VCaP (cell line): ENCODE data around the gene APEH.

Source experiments
- H3K27ac ChIP-seq: fragments of 450-650 bp; 2 replicates; pipeline ENCODE4 v1.5.1; 2017
- TF ChIP-seq, protein P1 (sequence below): fragments of 450-650 bp; conservative IDR thresholded peaks from 2 replicates; pipeline ENCODE4 v1.5.1; 2017; ENCODE audit warnings: mild to moderate bottlenecking, moderate library complexity

APEH gene

DNA sequence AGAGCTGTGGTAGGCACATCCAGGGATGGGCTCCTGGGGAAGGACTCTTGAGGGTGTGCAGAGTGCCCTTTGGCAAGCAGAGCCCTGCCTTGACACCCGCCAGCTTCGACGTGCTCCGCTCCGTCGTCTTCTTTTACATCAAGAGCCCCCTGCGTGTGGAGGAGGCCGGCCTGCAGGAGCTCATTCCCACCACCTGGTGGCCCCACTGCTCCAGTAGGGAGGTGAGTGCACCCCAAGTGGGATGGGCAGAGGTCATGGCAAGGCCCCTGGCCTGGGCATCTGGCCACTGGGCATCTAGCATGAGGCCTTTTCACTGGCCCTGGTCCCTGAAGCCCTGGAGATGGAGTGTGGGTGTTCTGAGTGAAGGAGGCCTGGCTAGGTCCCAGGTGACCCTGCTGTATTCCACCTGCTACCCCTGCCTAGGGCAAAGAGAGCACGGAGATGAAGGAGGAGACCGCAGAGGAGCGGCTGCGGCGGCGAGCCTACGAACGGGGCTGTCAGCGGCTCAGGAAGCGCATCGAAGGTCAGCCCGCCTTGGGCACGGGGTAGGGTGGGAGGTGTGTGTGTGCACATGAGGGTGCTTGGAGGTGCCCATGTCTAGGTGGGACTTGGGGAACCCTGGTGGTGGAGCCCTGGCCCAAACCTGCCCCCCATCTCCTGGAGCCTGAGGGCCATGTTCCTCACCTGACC lies 27.4 kb downstream of the APEH start:
- TF ChIP-seq, protein P1, sequence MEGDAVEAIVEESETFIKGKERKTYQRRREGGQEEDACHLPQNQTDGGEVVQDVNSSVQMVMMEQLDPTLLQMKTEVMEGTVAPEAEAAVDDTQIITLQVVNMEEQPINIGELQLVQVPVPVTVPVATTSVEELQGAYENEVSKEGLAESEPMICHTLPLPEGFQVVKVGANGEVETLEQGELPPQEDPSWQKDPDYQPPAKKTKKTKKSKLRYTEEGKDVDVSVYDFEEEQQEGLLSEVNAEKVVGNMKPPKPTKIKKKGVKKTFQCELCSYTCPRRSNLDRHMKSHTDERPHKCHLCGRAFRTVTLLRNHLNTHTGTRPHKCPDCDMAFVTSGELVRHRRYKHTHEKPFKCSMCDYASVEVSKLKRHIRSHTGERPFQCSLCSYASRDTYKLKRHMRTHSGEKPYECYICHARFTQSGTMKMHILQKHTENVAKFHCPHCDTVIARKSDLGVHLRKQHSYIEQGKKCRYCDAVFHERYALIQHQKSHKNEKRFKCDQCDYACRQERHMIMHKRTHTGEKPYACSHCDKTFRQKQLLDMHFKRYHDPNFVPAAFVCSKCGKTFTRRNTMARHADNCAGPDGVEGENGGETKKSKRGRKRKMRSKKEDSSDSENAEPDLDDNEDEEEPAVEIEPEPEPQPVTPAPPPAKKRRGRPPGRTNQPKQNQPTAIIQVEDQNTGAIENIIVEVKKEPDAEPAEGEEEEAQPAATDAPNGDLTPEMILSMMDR, result peak; percentile 55
- H3K27ac ChIP-seq, result no peak overlapping the region

DNA sequence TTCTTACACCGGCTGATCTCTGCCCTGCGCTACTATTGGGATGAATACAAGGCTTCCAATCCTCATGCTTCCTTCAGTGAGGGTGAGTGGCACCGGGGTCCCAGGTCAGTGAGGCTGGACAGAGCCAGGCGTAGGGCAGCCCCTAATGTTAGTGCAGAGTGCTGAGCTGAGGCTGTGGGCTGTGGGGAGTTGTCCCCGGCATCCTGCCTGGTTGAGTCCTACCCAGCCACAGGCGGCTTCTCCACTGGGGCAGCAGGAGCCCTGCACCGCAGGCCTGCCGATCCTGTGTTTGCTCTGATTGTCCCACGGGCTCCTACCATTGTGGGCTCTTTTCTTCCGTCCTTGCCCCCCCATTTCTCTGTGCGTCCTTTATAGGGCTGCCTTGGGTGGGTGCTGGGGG lies 28.5 kb downstream of the APEH start:
- TF ChIP-seq, protein P1, result no peak

DNA sequence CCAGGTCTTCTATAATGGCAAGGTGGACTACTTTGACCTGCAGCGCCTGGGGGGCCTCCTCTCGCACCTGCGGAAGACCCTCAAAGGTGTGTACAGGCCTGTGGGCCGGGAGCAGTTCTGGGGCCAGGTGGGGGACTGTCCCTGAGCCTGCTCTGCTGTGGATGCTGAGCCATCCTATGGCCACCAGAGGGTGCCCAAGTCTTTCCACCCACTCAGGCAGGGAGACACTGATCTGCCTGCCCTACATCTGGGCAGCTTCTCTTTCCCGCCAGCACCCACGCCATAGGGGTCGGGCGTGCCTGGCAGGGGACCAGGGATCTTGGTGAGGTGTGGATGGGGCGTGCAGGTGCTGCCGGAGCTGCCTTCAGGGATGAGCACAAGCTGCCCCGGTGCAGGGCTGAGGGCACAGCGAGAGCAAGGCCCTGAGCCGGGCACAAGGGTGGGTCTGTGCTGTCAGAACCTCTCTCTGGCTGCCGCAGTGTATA lies 29.3 kb downstream of the APEH start:
- H3K27ac ChIP-seq, result peak overlapping the region; percentile 25; the same call in 1 of the 2 replicates
- TF ChIP-seq, protein P1, result peak; percentile 97

More for the DNA sequence above, 28.5 kb downstream of the APEH start:
- no peak overlapping the region for H3K27ac ChIP-seq

DNA sequence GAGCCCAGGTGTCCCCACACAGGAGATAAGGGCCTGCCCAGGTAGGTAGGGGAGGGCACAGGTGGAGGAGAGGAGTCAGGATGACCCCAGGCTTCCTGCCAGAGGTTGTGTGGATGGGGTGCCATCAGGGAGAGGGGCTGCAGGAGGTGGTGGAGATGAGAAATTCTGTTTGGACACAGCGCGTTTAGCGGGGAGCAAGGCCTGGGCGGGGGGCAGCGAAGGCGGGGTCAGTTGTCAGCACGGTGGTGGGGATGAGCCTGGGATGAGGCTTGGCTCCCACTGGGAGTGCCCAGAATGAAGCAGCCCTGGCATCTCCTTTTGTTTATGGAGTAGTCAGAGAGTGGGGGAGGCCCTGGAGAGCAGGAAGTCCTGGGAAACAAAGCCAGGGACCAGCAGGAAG lies 29.8 kb downstream of the APEH start:
- TF ChIP-seq, protein P1, result no peak
- H3K27ac ChIP-seq, result peak overlapping the region; percentile 25; the same call in 1 of the 2 replicates

DNA sequence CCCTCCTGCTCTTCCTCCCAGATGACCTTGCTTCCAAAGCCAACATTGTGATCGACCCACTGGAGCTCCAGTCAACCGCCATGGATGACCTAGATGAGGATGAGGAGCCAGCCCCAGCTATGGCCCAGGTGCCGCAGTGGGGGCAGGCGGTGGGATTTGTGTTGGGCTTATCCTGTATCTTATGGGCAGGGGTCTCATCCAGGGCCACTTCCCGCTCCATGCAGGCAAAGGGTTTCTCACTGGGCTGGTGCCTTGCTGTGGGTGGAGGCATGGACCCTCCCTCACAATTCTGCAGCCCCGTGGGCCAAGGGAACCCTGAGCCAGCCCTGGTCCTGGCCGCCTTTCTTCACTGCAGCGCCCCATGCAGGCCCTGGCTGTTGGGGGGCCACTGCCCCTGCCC lies 30.5 kb downstream of the APEH start:
- no peak overlapping the region for H3K27ac ChIP-seq

DNA sequence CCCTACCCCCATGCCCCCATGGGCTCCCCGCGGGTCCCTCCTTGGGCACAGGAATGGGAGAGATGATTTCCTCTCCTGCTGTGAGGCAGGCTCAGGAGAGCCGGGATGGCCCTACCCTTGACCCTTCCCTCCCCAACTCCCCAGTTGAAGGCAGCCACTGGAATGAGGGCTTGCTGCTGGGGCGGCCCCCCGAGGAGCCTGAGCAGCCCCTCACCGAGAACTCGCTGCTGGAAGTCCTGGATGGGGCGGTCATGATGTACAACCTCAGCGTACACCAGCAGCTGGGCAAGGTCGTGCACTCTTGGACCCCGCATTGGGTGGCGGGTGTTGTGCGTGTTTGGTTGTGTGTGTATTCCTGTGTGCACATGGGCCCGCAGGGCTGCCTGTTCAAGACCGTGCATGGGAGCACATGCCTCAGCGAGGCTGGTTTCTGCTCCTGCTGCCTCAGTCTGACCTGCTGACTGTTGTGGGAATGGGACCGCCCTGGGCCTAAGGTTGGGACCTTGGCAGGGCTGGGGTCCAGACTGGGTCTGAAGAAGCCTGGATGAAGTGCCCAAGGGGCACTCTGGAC lies 31.3 kb downstream of the APEH start:
- no peak overlapping the region for H3K27ac ChIP-seq
- TF ChIP-seq, protein P1, result no peak

More for the DNA sequence above, 30.5 kb downstream of the APEH start:
- TF ChIP-seq, protein P1, result no peak

DNA sequence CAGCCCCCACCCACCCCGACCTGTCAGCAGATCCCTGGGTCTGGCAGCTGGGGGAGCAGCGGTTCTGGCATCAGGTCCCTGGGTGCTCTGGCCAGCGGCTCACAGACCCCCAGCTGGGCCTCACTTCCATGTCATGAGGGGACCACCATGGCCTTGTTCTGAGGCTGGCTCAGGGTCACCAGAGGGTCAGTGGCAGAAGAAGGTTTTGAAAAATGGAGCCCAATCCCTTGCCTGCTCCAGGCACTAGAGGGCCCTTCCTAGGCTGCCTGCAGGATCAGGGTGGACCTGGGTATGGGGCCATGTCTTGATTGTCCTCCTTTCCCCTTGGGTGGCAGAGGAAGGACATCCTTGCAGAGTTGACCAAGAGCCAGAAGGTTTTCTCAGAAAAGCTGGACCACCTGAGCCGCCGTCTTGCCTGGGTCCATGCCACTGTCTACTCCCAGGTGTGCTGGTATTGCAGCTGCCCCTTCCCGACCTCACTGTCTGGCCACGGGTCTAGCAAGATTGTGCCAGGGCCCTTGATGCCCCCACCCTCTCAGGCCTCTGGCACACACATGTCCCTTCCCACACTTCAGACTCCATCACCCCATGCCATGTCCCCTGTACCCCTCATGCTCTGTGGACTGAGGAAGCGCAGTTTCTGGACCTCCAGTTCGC lies 32.4 kb downstream of the APEH start:
- TF ChIP-seq, protein P1, result no peak

More for the DNA sequence above, 32.4 kb downstream of the APEH start:
- H3K27ac ChIP-seq, result no peak overlapping the region
